HepG2 (cell line): ENCODE results near the gene SGCE. TPM values are rescaled to one million over a fixed set of nuclear protein-coding genes. Genes with fewer than 3 reads are reported as not detected.

Experiments
- BRCA1 ChIP-seq: sonication (generic); formaldehyde crosslinking; IDR thresholded peaks from 2 replicates; pipeline ENCODE4 v1.4.0; 2020; ENCODE audit warnings: missing genetic modification reagents
- ELF1 ChIP-seq: sonication (generic); formaldehyde crosslinking; IDR thresholded peaks from 2 replicates; pipeline ENCODE4 v1.4.0; 2020; ENCODE audit warnings: missing genetic modification reagents
- FOXC1 ChIP-seq: sonication (generic); formaldehyde crosslinking; IDR thresholded peaks from 2 replicates; pipeline ENCODE4 v1.8.0; 2022; ENCODE audit warnings: mild to moderate bottlenecking, missing genetic modification reagents, borderline replicate concordance
- GATA4 ChIP-seq: sonication (generic); IDR thresholded peaks from 2 replicates; pipeline ENCODE4 v1.6.1; 2016; ENCODE audit warnings: antibody characterized with exemption, low read depth, borderline replicate concordance
- GPN1 ChIP-seq: sonication (generic); formaldehyde crosslinking; IDR thresholded peaks from 2 replicates; pipeline ENCODE4 v1.5.1; 2020; ENCODE audit warnings: missing genetic modification reagents, borderline replicate concordance
- HNRNPK ChIP-seq: fragments of 200-400 bp; formaldehyde crosslinking; IDR thresholded peaks from 2 replicates; pipeline ENCODE4 v1.6.1; 2018; ENCODE audit warnings: low read length, low read depth, moderate library complexity, mild to moderate bottlenecking; ENCODE audit not compliant: poor library complexity, severe bottlenecking
- NFYC ChIP-seq: IDR thresholded peaks from 2 replicates; pipeline ENCODE4 v1.6.1; 2016; ENCODE audit warnings: missing genetic modification reagents, missing compliant biosample characterization
- POLR2AphosphoS2 ChIP-seq: IDR thresholded peaks from 2 replicates; pipeline ENCODE4 v1.6.1; 2011; ENCODE audit warnings: low read depth, low read length, improper control_type of control experiment
- SIN3B ChIP-seq: fragments of 150-350 bp; IDR thresholded peaks from 2 replicates; pipeline ENCODE4 v1.6.1; 2014; ENCODE audit warnings: low read length
- ZBTB40 ChIP-seq, 2 experiments: fragments of 450-650 bp in 1 of 2; sonication (generic) in 1 of 2; formaldehyde crosslinking in 1 of 2; IDR thresholded peaks; 2 replicates each; pipeline versions ENCODE4 v1.6.1 to v1.8.0; 2016 to 2022; ENCODE audit warnings: antibody characterized with exemption in 1 of 2, mild to moderate bottlenecking in 1 of 2, missing genetic modification reagents in 1 of 2
- ZFP36L2 ChIP-seq: sonication (generic); formaldehyde crosslinking; IDR thresholded peaks from 2 replicates; pipeline ENCODE4 v1.4.0; 2020; ENCODE audit warnings: missing genetic modification reagents
- ZNF432 ChIP-seq: sonication (generic); formaldehyde crosslinking; IDR thresholded peaks from 2 replicates; pipeline ENCODE4 v1.5.0; 2020; ENCODE audit warnings: missing genetic modification reagents, mild to moderate bottlenecking, borderline replicate concordance
- ZNF784 ChIP-seq: sonication (generic); formaldehyde crosslinking; IDR thresholded peaks from 2 replicates; pipeline ENCODE4 v1.5.1; 2020; ENCODE audit warnings: missing genetic modification reagents, mild to moderate bottlenecking, borderline replicate concordance
- ZSCAN25 ChIP-seq: sonication (generic); formaldehyde crosslinking; IDR thresholded peaks from 2 replicates; pipeline ENCODE4 v1.8.0; 2022; ENCODE audit warnings: mild to moderate bottlenecking, missing genetic modification reagents
- polyA plus RNA-seq, 8 experiments: library from polyadenylated mRNA; depleted of rRNA in 3 of 8; stranded (reverse) in 7 of 8; unstranded in 1 of 8; fragments of >200 nt; fragmentation: Illumina TruSeq in 4 of 8; extraction: Trizol in 4 of 8; gene quantifications; 2 replicates each; pipeline versions ENCODE4 v1.2.1 to v1.2.3, GENCODE V29; 2011 to 2016; ENCODE audit warnings: low read depth in 4 of 8, missing spikeins in 1 of 8, mixed read lengths in 1 of 8; ENCODE audit not compliant: insufficient read depth in 1 of 8
- total RNA-seq, 5 experiments: library from RNA; depleted of rRNA; stranded (reverse); fragments of >200 nt; fragmentation: Illumina TruSeq; extraction: Trizol; gene quantifications; 2 replicates each; pipeline ENCODE4 v1.2.3, GENCODE V29; 2016; ENCODE audit warnings: low read depth in 1 of 5
- TF ChIP-seq, protein P1 (sequence below): fragments of 450-650 bp; IDR thresholded peaks from 2 replicates; pipeline ENCODE4 v1.6.1; 2017; ENCODE audit warnings: mild to moderate bottlenecking
- TF ChIP-seq, protein P2 (sequence below): sonication (generic); formaldehyde crosslinking; IDR thresholded peaks from 2 replicates; pipeline ENCODE4 v1.4.0; 2020; ENCODE audit warnings: mild to moderate bottlenecking, missing genetic modification reagents

The SGCE gene
- total and polyA plus RNA-seq, 2 of the 13 experiments (the other 11 are each of a cell fraction or from before 2014, with no cell fraction given), result 52.3 to 71.1 TPM

DNA sequence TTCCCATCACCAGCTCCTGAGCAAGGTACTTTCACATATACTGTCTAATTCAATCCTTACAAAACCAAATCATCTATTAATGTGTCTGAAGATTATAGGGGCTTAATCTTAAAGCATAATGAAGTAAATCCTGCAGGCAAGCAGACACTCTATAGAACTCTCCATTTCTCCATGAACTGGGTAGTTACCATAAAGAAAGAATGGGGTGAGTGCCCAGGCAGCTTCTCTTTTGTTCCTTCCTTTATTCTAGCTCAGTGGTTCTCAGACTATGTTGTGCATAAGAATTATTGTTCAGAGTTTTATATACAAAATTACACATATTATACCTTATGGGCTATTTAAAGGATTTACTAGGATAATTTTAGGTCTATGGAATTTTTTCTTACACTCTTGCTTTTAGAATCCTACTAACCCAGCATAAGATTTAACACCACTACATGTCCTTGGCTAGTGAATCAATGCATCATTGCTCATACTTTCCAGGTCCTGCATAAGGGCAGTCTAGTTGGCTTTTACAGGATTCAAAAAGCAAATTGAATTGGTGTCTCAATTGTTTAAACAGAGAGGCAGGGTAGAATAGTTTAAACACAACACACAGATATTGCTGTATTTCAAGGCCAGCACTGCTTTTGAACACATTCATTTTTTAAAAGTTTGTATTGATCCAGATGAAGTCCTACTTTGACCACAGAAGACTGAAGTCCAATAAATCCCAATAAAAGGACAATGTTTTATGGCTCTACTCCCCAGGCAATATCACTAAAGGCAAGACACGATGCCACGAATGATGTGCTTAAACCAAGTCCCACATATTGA, 12.9 kb downstream of the SGCE start (continued):
- TF ChIP-seq ZNF432 (no peak), ZBTB40 (IDR thresholded peaks at IDR 0.05) (no peak), ZBTB40 (CRISPR knock-in tag; IDR thresholded peaks at IDR 0.05) (no peak), ELF1 (CRISPR knock-in tag) (no peak), GPN1 (CRISPR knock-in tag) (no peak), SIN3B (no peak), NFYC (CRISPR knock-in tag) (no peak), ZNF784 (CRISPR knock-in tag) (no peak), FOXC1 (no peak), BRCA1 (CRISPR knock-in tag) (no peak), ZFP36L2 (CRISPR knock-in tag) (no peak), GATA4 (peak; percentile 89; the same call in 1 of the 2 replicates), ZSCAN25 (CRISPR knock-in tag) (peak; percentile 61; the same call in 1 of the 2 replicates), HNRNPK (no peak), POLR2AphosphoS2 (no peak)
- TF ChIP-seq, protein P1, sequence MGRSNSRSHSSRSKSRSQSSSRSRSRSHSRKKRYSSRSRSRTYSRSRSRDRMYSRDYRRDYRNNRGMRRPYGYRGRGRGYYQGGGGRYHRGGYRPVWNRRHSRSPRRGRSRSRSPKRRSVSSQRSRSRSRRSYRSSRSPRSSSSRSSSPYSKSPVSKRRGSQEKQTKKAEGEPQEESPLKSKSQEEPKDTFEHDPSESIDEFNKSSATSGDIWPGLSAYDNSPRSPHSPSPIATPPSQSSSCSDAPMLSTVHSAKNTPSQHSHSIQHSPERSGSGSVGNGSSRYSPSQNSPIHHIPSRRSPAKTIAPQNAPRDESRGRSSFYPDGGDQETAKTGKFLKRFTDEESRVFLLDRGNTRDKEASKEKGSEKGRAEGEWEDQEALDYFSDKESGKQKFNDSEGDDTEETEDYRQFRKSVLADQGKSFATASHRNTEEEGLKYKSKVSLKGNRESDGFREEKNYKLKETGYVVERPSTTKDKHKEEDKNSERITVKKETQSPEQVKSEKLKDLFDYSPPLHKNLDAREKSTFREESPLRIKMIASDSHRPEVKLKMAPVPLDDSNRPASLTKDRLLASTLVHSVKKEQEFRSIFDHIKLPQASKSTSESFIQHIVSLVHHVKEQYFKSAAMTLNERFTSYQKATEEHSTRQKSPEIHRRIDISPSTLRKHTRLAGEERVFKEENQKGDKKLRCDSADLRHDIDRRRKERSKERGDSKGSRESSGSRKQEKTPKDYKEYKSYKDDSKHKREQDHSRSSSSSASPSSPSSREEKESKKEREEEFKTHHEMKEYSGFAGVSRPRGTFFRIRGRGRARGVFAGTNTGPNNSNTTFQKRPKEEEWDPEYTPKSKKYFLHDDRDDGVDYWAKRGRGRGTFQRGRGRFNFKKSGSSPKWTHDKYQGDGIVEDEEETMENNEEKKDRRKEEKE, result no peak
- TF ChIP-seq, protein P2, sequence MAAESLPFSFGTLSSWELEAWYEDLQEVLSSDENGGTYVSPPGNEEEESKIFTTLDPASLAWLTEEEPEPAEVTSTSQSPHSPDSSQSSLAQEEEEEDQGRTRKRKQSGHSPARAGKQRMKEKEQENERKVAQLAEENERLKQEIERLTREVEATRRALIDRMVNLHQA, result no peak
